BJ (cell line): ENCODE results near the gene PRCC. TPM values are rescaled to one million over a fixed set of nuclear protein-coding genes. Genes with fewer than 3 reads are reported as not detected.

Source experiments
- CTCF ChIA-PET: fragments of 350-600 bp; formaldehyde crosslinking; extraction: SDS; loops from one replicate; lab custom pipeline; 2021; ENCODE audit warnings: antibody characterized with exemption, inconsistent platforms; lab: Yijun Ruan, JAX
- POLR2A ChIA-PET: fragments of 300-600 bp; sonication (Branson Sonifier 250); formaldehyde crosslinking; extraction: SDS; loops from one replicate; lab custom pipeline; 2021; ENCODE audit warnings: antibody characterized with exemption; lab: Charles Lee
- DNase-seq: peaks from one replicate; pipeline ENCODE4 v3.0.0-alpha.2; 2011; ENCODE audit warnings: low read depth
- H3K27me3 ChIP-seq: 2 replicates; pipeline ENCODE4 v1.6.0; 2011; ENCODE audit warnings: low read length; ENCODE audit not compliant: control insufficient read depth, insufficient read depth
- H3K36me3 ChIP-seq: 2 replicates; pipeline ENCODE4 v1.5.1; 2011; ENCODE audit warnings: low read length; ENCODE audit not compliant: control insufficient read depth, insufficient read depth
- H3K4me3 ChIP-seq: 2 replicates; pipeline ENCODE4 v1.5.1; 2011; ENCODE audit warnings: low read depth, mild to moderate bottlenecking, control low read depth, low read length
- CTCF ChIP-seq: IDR thresholded peaks from 2 replicates; pipeline ENCODE4 v1.5.1; 2011; ENCODE audit warnings: low read depth, mild to moderate bottlenecking, control low read depth, inconsistent platforms, low read length, moderate library complexity; ENCODE audit not compliant: insufficient read depth
- polyA plus RNA-seq: library from polyadenylated mRNA; depleted of rRNA; stranded (reverse); fragments of >200 nt; gene quantifications from 2 replicates; pipeline ENCODE4 v1.2.3, GENCODE V29; 2011

The PRCC gene
- polyA plus RNA-seq, 1 experiment: 93.6 TPM

DNA sequence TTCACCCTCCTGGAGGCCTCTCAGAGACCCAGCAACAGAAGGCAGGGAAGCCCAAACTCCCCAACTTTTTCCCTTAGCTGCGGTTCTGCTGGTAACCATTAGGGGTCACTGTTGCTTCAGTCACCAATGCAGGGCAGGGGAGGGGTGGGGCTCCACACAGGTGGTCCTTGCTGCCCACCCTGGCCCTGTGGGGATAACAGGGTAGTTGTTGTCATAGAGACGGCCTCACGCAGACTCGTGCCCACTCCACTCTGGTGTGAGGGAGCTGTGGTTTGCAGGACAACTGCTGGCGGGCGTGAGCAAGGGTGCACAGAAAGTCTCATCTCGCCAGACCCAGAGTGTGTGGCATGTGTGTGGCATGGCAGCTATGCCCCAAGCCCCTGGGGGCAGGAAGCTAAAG, 71.6 kb downstream of the PRCC start:
- ChIA-PET POLR2A (no interaction called here), CTCF (interaction anchor here (0.6 to 6.8 kb wide), 36 partner anchors 10 to 316 kb away, joined by 3 to 174 read pairs (median 5); partner anchors contain the start of genes CRABP2, INSRR, LRRC71 and MRPL24)
- H3K27me3 ChIP-seq: peaks cover 30% of the 10 kb centered on the region
- no peak overlapping the region for H3K4me3 ChIP-seq
- DNase-seq: no peak
- peak; percentile 92 for TF ChIP-seq CTCF
- H3K36me3 ChIP-seq: no peaks in the 10 kb centered on the region

DNA sequence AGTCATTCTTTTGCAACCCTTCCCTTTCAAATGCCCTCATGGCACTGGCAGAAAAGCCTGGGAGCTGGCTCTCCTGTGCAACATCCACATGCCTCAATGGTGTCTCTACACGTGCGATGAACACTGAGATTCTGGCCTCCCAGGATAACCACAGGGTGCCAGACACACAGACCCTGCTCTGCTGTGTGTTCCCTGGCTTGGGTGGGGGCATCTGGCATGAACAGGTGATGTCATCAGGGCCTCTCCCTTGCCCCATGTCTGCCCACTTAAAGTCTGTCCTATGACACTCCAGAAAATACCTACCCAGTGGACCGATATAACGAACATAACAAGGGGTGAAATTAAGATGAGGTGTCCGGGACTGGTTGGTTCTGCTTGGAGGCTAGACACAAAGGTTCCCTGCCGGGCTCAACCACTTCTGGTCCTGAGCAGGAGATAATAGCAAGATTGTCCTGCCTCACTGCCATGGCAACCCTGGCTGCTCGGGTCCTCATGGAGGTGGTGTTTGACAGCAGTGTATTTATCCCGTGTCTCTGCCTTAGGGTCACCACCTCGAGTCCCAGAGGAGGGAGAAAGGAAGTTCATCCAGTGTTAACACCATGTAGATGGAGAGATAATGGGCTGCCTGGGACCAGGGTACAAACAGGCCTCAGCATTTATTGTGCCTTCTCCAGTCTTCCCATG, 72.2 kb downstream of the PRCC start:
- Histone ChIP-seq H3K4me3 (no peak overlapping the region), H3K27me3 (peaks cover 31% of the 10 kb centered on the region), H3K36me3 (no peaks in the 10 kb centered on the region)
- DNase-seq: no peak
- no peak for TF ChIP-seq CTCF
- ChIA-PET POLR2A (no interaction called here), CTCF (interaction anchor here (0.6 to 6.8 kb wide), 28 partner anchors 9 to 150 kb away, joined by 3 to 174 read pairs (median 5); partner anchors contain the start of genes INSRR, LRRC71, MRPL24 and NTRK1)

- TF ChIP-seq CTCF: no peak
- ChIA-PET CTCF (interaction anchor here (1.4 to 6.8 kb wide), 7 partner anchors 9 to 87 kb away, joined by 4 to 174 read pairs (median 39); partner anchors contain the start of genes INSRR and NTRK1), POLR2A (no interaction called here)
- peaks cover 33% of the 10 kb centered on the region for H3K27me3 ChIP-seq
- no peak for DNase-seq
- H3K4me3 ChIP-seq: no peak overlapping the region
- H3K36me3 ChIP-seq: no peaks in the 10 kb centered on the region
These were observed 73.0 kb downstream of the PRCC start for GRCh38 chr1:156840186-156840897.

DNA sequence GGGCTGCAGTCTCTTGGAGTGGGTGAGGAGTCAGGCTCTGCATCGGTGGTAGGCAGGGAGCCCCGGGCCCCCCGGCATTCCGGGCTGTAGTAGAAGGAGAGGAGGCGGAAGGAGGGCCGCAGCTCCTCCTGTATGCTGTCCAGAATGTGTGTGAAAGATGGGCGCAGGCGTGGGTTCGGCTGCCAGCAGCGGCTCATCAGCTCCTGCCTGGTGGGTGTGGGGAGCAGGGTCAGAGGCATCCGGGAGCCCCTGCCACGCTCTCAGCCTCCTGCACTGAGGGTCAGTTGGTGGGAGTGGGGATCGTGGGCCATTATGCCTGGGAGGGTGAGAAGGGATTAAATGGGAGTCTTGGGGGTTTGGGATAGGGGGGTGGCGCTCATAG, 73.6 kb downstream of the PRCC start:
- CTCF ChIA-PET: interaction anchor here (0.8 to 6.8 kb wide), 7 partner anchors 9 to 54 kb away, joined by 3 to 174 read pairs (median 39); partner anchors contain the start of genes INSRR and NTRK1
- DNase-seq: no peak
- POLR2A ChIA-PET: interaction anchor here (0.5 kb wide), 1 partner anchor 121 kb away, joined by 7 read pairs; no protein-coding TSS in a partner anchor
- Histone ChIP-seq H3K27me3 (peaks cover 34% of the 10 kb centered on the region), H3K4me3 (no peak overlapping the region), H3K36me3 (no peaks in the 10 kb centered on the region)
- no peak for TF ChIP-seq CTCF
